GM21526 (cell line): ENCODE measurements around the gene ZNF277.
A peak's percentile ranks its signal among the peaks of the same experiment; 100 is the strongest.

Experiments used
- ATAC-seq: cut with Tn5 transposase; IDR thresholded peaks from one replicate; pipeline ENCODE4 v1.9.1; 2021; ENCODE audit warnings: moderate library complexity; ENCODE audit not compliant: unreplicated experiment, low FRiP score

Gene ZNF277

GRCh38 chr7:112252141-112252540, 45.6 kb downstream of the ZNF277 start:
- no peak for ATAC-seq

DNA sequence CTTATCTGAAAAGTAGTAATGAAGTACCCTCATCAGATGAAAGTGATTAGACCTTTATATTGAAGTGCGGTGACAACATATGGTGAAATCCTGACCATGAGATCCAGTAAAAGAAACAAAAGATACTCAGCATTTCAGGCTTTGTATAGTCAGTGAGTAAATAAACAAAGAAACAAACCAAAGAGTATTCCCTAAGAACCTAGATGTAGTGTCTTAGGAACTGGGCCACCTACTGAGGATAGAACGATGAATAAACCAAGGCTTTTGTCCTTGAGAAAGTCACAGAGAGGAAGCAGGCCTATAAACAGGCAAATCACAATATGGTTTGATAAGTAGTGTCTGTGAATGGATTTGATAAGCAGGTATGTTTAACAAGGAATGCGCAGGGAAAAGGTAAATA, 46.2 kb downstream of the ZNF277 start:
- no peak for ATAC-seq

GRCh38 chr7:112254156-112254555, 47.7 kb downstream of the ZNF277 start:
- ATAC-seq = no peak

GRCh38 chr7:112254709-112255387, 48.4 kb downstream of the ZNF277 start:
- no peak for ATAC-seq

DNA sequence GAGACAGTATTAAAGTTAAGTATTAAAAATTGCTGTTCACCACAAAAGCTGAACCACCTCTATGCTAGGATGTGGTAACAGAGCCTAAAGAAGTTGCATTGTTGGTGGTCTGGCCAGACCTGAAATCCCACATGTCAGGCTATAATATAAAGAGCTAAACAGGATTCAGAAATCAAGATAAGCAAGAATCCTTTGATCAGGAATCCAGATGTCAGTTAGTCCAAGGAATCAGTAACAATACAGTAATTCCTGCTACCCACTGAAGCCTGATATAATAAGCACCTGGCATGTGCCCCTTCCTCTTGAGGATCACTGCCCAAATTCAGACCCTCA, 48.9 kb downstream of the ZNF277 start:
- ATAC-seq = no peak

- no peak for ATAC-seq
These were observed 50.6 kb downstream of the ZNF277 start for GRCh38 chr7:112257073-112257472.

- no peak for ATAC-seq
These were observed 54.4 kb downstream of the ZNF277 start for GRCh38 chr7:112260911-112261310.

- ATAC-seq = no peak
These were observed 55.5 kb downstream of the ZNF277 start for GRCh38 chr7:112262036-112262435.

GRCh38 chr7:112262855-112263487, 56.5 kb downstream of the ZNF277 start:
- no peak for ATAC-seq

- ATAC-seq = no peak
These were observed 57.0 kb downstream of the ZNF277 start for GRCh38 chr7:112263519-112263918.

GRCh38 chr7:112266141-112266540, 59.6 kb downstream of the ZNF277 start:
- no peak for ATAC-seq

DNA sequence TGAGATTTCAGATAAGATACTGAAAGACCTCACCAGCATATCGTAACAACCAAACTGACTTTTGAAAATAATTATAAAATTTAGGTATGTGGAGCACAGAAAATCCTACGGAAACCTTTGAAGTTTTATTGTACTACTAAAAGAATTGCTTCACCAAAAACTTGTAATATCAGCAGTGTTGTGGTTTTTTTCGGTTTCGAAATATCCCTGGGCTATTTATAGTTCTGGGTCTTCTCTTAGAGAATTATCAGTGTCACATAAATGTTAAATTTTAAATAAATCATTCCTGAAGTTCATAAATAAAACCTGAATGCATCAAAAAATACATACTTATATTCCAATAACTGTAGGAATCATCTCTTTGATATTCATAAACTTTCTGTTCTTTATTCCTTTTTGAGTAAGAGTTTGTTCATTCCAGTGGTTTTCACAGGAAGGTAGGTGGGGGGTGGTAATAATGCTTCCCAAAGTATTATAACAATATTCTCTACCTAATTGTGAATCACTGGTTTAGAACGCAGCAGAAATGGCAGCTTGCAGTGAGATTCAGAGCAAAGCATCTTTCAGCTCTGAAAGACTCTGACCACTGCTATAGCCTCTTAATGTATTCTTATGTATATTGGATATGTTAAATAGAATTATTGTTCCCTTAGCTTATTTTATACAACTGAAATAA, 60.2 kb downstream of the ZNF277 start:
- no peak for ATAC-seq

GRCh38 chr7:112267944-112268691, 61.6 kb downstream of the ZNF277 start:
- ATAC-seq = no peak

GRCh38 chr7:112271162-112271561, 64.7 kb downstream of the ZNF277 start:
- no peak for ATAC-seq

GRCh38 chr7:112272921-112273561, 66.5 kb downstream of the ZNF277 start:
- ATAC-seq = no peak

DNA sequence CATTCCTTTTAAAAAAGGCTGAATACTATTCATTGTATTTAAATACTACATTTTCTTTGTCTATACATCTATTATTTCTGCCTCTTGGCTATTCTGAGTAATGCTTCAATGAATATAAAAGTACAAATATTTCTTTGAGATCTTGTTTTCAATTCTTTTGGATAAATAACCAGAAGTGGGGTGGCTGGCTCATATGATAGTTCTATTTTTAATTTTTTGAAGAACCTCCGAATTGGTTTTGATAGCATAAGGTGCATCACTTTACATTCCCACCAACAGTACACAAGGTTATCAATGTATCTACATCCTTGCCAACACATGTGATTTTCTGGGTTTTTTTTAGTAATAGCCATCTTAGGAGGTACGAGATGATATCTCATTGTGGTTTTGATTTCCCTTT, 72.5 kb downstream of the ZNF277 start:
- ATAC-seq = no peak

- ATAC-seq = no peak
These were observed 73.8 kb downstream of the ZNF277 start for GRCh38 chr7:112280267-112280666.

GRCh38 chr7:112282476-112283188, 76.1 kb downstream of the ZNF277 start:
- ATAC-seq = no peak

GRCh38 chr7:112283382-112283910, 77.0 kb downstream of the ZNF277 start:
- ATAC-seq = peak; percentile 70
